Hepatocyte (in vitro differentiated cells): ENCODE data around the gene SPAG4. TPM values are rescaled to one million over a fixed set of nuclear protein-coding genes. Genes with fewer than 3 reads are reported as not detected.

ENCODE experiments used
- DNase-seq: peaks from one replicate; pipeline ENCODE4 v3.0.0-alpha.2; 2016; ENCODE audit warnings: low spot score
- H2AFZ ChIP-seq: fragments of 200-600 bp; sonication (generic); 2 replicates; pipeline ENCODE4 v1.6.0; 2016; ENCODE audit warnings: antibody characterized with exemption, mild to moderate bottlenecking
- H3K27ac ChIP-seq: fragments of 200-600 bp; sonication (generic); 2 replicates; pipeline ENCODE4 v1.5.1; 2016; ENCODE audit warnings: mild to moderate bottlenecking
- H3K27me3 ChIP-seq: fragments of 200-600 bp; sonication (generic); 2 replicates; pipeline ENCODE4 v1.6.1; 2016
- H3K36me3 ChIP-seq: fragments of 200-600 bp; sonication (generic); replicated peaks from 2 replicates; pipeline ENCODE4 v1.5.1; 2016; ENCODE audit warnings: low read depth; ENCODE audit not compliant: insufficient read depth
- H3K4me1 ChIP-seq: fragments of 200-600 bp; sonication (generic); 2 replicates; pipeline ENCODE4 v1.5.1; 2016; ENCODE audit warnings: mild to moderate bottlenecking, moderate library complexity; ENCODE audit not compliant: insufficient read depth
- H3K4me2 ChIP-seq: fragments of 200-600 bp; sonication (generic); 2 replicates; pipeline ENCODE4 v1.6.0; 2016
- H3K4me3 ChIP-seq: fragments of 200-600 bp; sonication (generic); 2 replicates; pipeline ENCODE4 v1.5.1; 2016; ENCODE audit warnings: mild to moderate bottlenecking
- H3K79me2 ChIP-seq: fragments of 200-600 bp; sonication (generic); 2 replicates; pipeline ENCODE4 v1.6.0; 2017; ENCODE audit warnings: mild to moderate bottlenecking
- H3K9me2 ChIP-seq: fragments of 200-600 bp; sonication (generic); replicated peaks from 2 replicates; pipeline ENCODE4 v1.6.0; 2017; ENCODE audit warnings: mild to moderate bottlenecking; ENCODE audit not compliant: insufficient read depth
- H3K9me3 ChIP-seq: fragments of 200-600 bp; sonication (generic); 2 replicates; pipeline ENCODE4 v1.5.1; 2016; ENCODE audit warnings: low read depth, mild to moderate bottlenecking
- H4K20me1 ChIP-seq: fragments of 200-600 bp; sonication (generic); 2 replicates; pipeline ENCODE4 v1.6.0; 2016; ENCODE audit warnings: mild to moderate bottlenecking; ENCODE audit not compliant: insufficient read depth, poor library complexity, severe bottlenecking
- EZH2 ChIP-seq: fragments of 200-600 bp; sonication (generic); IDR thresholded peaks from 2 replicates; pipeline ENCODE4 v1.6.1; 2016; ENCODE audit warnings: antibody characterized with exemption, mild to moderate bottlenecking, borderline replicate concordance
- EZH2phosphoT487 ChIP-seq: fragments of 200-600 bp; sonication (generic); IDR thresholded peaks from one replicate; pipeline ENCODE4 v1.6.1; 2018; ENCODE audit warnings: antibody characterized with exemption, mild to moderate bottlenecking, low read depth, moderate library complexity; ENCODE audit not compliant: unreplicated experiment, severe bottlenecking
- WGBS: methylation state at CpG from one replicate; pipeline ENCODE4 v1.1.6; 2016; ENCODE audit warnings: low lambda C conversion rate; ENCODE audit errors: missing lambda C conversion rate; 5-methylcytosine and 5-hydroxymethylcytosine counted together
- polyA plus RNA-seq: library from polyadenylated mRNA; unstranded; fragments of >200 nt; fragmentation: Nextera tagmentation; extraction: Ambion mirVana; gene quantifications from 2 replicates; pipeline ENCODE4 v1.2.1, GENCODE V29; 2016
- total RNA-seq: library from RNA; depleted of rRNA; stranded (reverse); fragments of >200 nt; gene quantifications from 2 replicates; pipeline ENCODE4 v1.2.3, GENCODE V29; 2014
- TF ChIP-seq, protein P1 (sequence below): fragments of 200-600 bp; sonication (generic); IDR thresholded peaks from 2 replicates; pipeline ENCODE4 v1.5.1; 2016; ENCODE audit warnings: antibody characterized with exemption, mild to moderate bottlenecking; ENCODE audit not compliant: poor library complexity

The SPAG4 gene
- total and polyA plus RNA-seq, 2 experiments from 2014 or later = 6.6 to 7.9 TPM

DNA sequence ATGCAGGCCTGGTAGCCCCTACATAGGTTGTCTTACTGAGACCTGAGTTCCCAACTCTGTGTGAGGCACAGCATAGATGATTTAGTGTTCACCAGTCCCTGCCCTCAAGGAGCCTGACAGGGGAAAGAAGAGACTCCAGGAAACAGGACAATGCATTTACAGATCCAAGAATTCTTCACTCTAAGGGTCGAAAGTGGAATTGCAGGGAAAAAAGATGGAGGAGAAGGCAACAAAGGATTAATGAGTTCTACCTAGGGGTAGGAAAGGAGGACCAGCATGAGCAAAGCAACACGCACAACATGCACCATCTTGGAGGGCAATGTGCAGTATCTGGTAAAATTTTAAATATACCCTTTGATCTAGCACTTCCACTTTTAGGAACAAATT, 5.9 kb downstream of the SPAG4 start:
- WGBS = 90% methylated on average over 2 of the region's 2 CpGs

GRCh38 chr20:35625584-35626385, 10.2 kb downstream of the SPAG4 start:
- H3K9me2 ChIP-seq = no peaks in the 10 kb centered on the region
- H4K20me1 ChIP-seq = no peaks in the 10 kb centered on the region
- 95% methylated on average over 6 of the region's 6 CpGs for WGBS
- DNase-seq = no peak
- TF ChIP-seq, protein P1, sequence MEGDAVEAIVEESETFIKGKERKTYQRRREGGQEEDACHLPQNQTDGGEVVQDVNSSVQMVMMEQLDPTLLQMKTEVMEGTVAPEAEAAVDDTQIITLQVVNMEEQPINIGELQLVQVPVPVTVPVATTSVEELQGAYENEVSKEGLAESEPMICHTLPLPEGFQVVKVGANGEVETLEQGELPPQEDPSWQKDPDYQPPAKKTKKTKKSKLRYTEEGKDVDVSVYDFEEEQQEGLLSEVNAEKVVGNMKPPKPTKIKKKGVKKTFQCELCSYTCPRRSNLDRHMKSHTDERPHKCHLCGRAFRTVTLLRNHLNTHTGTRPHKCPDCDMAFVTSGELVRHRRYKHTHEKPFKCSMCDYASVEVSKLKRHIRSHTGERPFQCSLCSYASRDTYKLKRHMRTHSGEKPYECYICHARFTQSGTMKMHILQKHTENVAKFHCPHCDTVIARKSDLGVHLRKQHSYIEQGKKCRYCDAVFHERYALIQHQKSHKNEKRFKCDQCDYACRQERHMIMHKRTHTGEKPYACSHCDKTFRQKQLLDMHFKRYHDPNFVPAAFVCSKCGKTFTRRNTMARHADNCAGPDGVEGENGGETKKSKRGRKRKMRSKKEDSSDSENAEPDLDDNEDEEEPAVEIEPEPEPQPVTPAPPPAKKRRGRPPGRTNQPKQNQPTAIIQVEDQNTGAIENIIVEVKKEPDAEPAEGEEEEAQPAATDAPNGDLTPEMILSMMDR = no peak
- TF ChIP-seq EZH2phosphoT487 (no peak), EZH2 (no peak)
- H3K4me2 ChIP-seq = no peak overlapping the region
- no peaks in the 10 kb centered on the region for H3K9me3 ChIP-seq
- H3K36me3 ChIP-seq = peaks cover 4% of the 10 kb centered on the region
- H3K27me3 ChIP-seq = no peaks in the 10 kb centered on the region
- no peak overlapping the region for H3K4me3 ChIP-seq
- H3K27ac ChIP-seq = no peak overlapping the region
- no peaks in the 10 kb centered on the region for H3K4me1 ChIP-seq
- no peaks in the 10 kb centered on the region for H3K79me2 ChIP-seq
- H2AFZ ChIP-seq = no peak overlapping the region

More for the DNA sequence above, 5.9 kb downstream of the SPAG4 start:
- H4K20me1 ChIP-seq = no peaks in the 10 kb centered on the region
- no peak overlapping the region for H3K27ac ChIP-seq
- no peak overlapping the region for H2AFZ ChIP-seq
- no peaks in the 10 kb centered on the region for H3K27me3 ChIP-seq
- H3K4me3 ChIP-seq = no peak overlapping the region
- no peaks in the 10 kb centered on the region for H3K79me2 ChIP-seq
- no peak for DNase-seq
- TF ChIP-seq EZH2 = no peak
- TF ChIP-seq EZH2phosphoT487 = no peak
- TF ChIP-seq, protein P1 = no peak
- no peaks in the 10 kb centered on the region for H3K36me3 ChIP-seq
- peaks cover 8% of the 10 kb centered on the region for H3K4me1 ChIP-seq
- no peak overlapping the region for H3K4me2 ChIP-seq
- no peaks in the 10 kb centered on the region for H3K9me2 ChIP-seq
- no peaks in the 10 kb centered on the region for H3K9me3 ChIP-seq

DNA sequence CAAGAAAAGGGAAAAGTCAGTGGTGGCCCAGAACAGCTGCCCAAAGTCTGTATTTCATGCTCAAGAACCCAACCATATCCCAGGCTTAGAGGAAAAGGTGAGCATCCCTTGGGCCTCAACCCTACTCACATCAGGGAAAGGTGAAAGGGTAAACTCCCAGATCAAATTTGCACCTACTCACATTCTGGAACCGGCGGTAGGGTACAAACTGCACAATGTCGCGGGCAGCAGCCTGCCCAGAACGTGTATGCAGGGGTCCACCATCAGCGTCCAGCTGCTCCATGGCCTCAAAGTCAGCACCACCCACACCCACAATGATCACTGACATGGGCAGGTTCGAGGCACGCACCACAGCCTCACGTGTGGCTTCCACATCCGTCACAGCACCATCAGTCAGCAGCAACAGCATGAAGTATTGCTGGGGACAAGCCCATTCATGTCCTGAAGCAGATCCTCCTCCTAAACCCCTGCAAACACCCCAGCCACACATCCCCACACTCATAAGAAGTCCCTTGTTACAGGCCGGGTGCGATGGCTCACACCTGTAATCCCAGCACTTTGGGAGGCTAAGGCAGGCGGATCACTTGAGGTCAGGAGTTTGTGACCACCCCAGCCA, 10.9 kb downstream of the SPAG4 start:
- Histone ChIP-seq H2AFZ (no peak overlapping the region), H3K4me2 (no peak overlapping the region), H3K36me3 (peaks cover 4% of the 10 kb centered on the region), H3K79me2 (no peaks in the 10 kb centered on the region), H3K4me3 (no peak overlapping the region), H3K4me1 (no peaks in the 10 kb centered on the region), H4K20me1 (no peaks in the 10 kb centered on the region), H3K27me3 (no peaks in the 10 kb centered on the region), H3K27ac (no peak overlapping the region), H3K9me3 (no peaks in the 10 kb centered on the region), H3K9me2 (no peaks in the 10 kb centered on the region)
- TF ChIP-seq EZH2 = no peak
- TF ChIP-seq, protein P1 = no peak
- 98% methylated on average over 13 of the region's 13 CpGs for WGBS
- DNase-seq = no peak
